ENCODE measurements around the gene HEXA. TPM values are rescaled to one million over a fixed set of nuclear protein-coding genes. Genes with fewer than 3 reads are reported as not detected.

The HEXA gene
- total RNA-seq, 1 experiment from 2014 or later = 199 TPM

DNA sequence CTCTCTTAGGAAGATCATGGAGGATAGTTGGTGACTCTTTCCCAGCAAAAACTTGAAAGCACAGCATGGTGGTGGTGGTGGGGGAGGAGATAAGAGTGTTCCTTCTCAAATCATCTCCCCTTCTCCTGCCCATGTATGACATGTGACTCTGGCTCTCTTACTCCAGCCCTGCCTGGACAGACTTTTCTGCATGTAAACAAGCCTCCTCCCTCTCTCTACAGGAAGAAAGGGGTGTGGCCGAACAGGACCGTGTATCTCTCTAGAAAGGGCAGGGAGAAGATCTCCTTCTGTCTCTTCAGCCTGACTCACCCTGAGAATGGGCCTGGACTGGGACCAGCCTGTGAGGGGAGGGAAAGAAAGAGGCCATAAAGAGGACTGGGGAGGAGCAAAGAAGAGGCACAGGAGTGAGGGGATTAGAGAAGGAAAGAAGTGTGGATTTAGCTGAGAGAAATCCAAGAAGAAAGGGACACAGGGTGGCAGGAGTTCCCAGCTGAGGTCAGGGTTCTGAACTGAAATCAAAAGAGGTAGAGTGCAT lies 57.3 kb downstream of the HEXA start:
- Histone ChIP-seq H3K4me1 (ENCODE audit: control insufficient read depth, insufficient read depth, low read length) (peaks cover 5% of the 10 kb centered on the region; the same call in 1 of the 2 replicates), H3K9me3 (ENCODE audit: control insufficient read depth, insufficient read depth, low read depth, low read length) (no peaks in the 10 kb centered on the region), H3K4me3 (ENCODE audit: low read depth in 2 of 2, low read length in 2 of 2) (no peak overlapping the region), H3K27ac (ENCODE audit: low read length) (no peak overlapping the region), H3K36me3 (ENCODE audit: control insufficient read depth, insufficient read depth, low read length) (no peaks in the 10 kb centered on the region), H3K27me3 (ENCODE audit: control insufficient read depth, insufficient read depth, low read length) (no peaks in the 10 kb centered on the region; the same call in 1 of the 2 replicates)
- CTCF ChIA-PET = no interaction called here
- no peak for TF ChIP-seq POLR2AphosphoS5 (IDR thresholded peaks at IDR 0.05; ENCODE audit: low read depth, low read length)
- TF ChIP-seq, protein P1, sequence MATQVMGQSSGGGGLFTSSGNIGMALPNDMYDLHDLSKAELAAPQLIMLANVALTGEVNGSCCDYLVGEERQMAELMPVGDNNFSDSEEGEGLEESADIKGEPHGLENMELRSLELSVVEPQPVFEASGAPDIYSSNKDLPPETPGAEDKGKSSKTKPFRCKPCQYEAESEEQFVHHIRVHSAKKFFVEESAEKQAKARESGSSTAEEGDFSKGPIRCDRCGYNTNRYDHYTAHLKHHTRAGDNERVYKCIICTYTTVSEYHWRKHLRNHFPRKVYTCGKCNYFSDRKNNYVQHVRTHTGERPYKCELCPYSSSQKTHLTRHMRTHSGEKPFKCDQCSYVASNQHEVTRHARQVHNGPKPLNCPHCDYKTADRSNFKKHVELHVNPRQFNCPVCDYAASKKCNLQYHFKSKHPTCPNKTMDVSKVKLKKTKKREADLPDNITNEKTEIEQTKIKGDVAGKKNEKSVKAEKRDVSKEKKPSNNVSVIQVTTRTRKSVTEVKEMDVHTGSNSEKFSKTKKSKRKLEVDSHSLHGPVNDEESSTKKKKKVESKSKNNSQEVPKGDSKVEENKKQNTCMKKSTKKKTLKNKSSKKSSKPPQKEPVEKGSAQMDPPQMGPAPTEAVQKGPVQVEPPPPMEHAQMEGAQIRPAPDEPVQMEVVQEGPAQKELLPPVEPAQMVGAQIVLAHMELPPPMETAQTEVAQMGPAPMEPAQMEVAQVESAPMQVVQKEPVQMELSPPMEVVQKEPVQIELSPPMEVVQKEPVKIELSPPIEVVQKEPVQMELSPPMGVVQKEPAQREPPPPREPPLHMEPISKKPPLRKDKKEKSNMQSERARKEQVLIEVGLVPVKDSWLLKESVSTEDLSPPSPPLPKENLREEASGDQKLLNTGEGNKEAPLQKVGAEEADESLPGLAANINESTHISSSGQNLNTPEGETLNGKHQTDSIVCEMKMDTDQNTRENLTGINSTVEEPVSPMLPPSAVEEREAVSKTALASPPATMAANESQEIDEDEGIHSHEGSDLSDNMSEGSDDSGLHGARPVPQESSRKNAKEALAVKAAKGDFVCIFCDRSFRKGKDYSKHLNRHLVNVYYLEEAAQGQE (IDR thresholded peaks at IDR 0.05; ENCODE audit: insufficient read depth in 1 of 2, low read depth in 2 of 2, low read length in 1 of 2) = no peak
- TF ChIP-seq SIN3A (IDR thresholded peaks at IDR 0.05; ENCODE audit: borderline replicate concordance, insufficient read depth, low read depth, low read length) = no peak
- TF ChIP-seq, protein P2, sequence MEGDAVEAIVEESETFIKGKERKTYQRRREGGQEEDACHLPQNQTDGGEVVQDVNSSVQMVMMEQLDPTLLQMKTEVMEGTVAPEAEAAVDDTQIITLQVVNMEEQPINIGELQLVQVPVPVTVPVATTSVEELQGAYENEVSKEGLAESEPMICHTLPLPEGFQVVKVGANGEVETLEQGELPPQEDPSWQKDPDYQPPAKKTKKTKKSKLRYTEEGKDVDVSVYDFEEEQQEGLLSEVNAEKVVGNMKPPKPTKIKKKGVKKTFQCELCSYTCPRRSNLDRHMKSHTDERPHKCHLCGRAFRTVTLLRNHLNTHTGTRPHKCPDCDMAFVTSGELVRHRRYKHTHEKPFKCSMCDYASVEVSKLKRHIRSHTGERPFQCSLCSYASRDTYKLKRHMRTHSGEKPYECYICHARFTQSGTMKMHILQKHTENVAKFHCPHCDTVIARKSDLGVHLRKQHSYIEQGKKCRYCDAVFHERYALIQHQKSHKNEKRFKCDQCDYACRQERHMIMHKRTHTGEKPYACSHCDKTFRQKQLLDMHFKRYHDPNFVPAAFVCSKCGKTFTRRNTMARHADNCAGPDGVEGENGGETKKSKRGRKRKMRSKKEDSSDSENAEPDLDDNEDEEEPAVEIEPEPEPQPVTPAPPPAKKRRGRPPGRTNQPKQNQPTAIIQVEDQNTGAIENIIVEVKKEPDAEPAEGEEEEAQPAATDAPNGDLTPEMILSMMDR (IDR thresholded peaks at IDR 0.05) = no peak
- no peak for TF ChIP-seq TCF7L2 (IDR thresholded peaks at IDR 0.05; ENCODE audit: low read depth, low read length)
- DNase-seq (ENCODE audit: low read depth, low spot score) (no peak), ATAC-seq (no peak)
- intact Hi-C loops (cut with micrococcal nuclease; ENCODE audit: unreplicated experiment) (no loop called here), in situ Hi-C loops (cut with HindIII; ENCODE audit: low pct_unique_long_range_greater_than_20kb, low sequenced_read_pairs) (no loop called here)
- POLR2A ChIA-PET = no interaction called here
- BruUV-seq (replicated peaks) = no TSS peak

DNA sequence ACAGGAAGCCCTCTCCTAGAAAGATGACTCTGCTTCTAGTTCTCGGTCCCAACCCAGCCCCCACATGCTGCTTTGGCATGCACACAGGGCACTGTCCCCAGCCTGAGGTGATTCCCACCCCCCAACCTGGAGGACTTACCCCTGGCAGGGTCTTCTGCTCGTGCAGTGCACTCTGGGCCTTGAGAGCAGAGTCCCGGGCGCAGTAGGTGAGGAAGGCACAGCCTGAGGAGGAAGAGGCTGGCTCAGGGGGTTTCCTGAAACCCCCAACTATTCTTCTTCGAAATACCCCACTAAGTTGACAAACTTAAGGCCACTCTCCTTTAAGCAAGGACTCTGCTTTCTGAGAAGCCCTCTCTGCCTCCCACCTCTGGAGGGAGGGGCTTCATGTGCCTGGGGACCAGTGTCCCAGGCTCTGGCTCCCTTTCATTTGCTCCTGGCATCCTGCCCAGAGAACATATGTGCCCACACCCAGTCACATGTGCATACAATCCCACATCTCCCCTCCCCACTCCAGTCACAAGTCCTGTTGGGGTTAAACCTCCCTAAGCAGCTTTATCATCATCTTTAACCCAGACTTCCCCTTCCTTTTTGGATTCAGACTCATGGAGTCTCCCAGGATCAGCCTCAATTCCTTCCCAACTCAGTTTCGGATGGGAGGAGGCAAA lies 60.0 kb downstream of the HEXA start:
- no peaks in the 10 kb centered on the region for H3K9me3 ChIP-seq (ENCODE audit: control insufficient read depth, insufficient read depth, low read depth, low read length)
- H3K36me3 ChIP-seq (ENCODE audit: control insufficient read depth, insufficient read depth, low read length) = no peaks in the 10 kb centered on the region
- H3K4me3 ChIP-seq (ENCODE audit: low read depth in 2 of 2, low read length in 2 of 2) = no peak overlapping the region
- POLR2A ChIA-PET = no interaction called here
- H3K4me1 ChIP-seq (ENCODE audit: control insufficient read depth, insufficient read depth, low read length) = peaks cover 4% of the 10 kb centered on the region; the same call in 1 of the 2 replicates
- CTCF ChIA-PET = no interaction called here
- no peak for DNase-seq (ENCODE audit: low read depth, low spot score)
- in situ Hi-C loops (cut with HindIII; ENCODE audit: low pct_unique_long_range_greater_than_20kb, low sequenced_read_pairs) = no loop called here
- ATAC-seq = no peak
- no peak for TF ChIP-seq SIN3A (IDR thresholded peaks at IDR 0.05; ENCODE audit: borderline replicate concordance, insufficient read depth, low read depth, low read length)
- TF ChIP-seq, protein P1 (IDR thresholded peaks at IDR 0.05; ENCODE audit: insufficient read depth in 1 of 2, low read depth in 2 of 2, low read length in 1 of 2) = no peak
- TF ChIP-seq, protein P2 (IDR thresholded peaks at IDR 0.05) = no peak
- no peak for TF ChIP-seq TCF7L2 (IDR thresholded peaks at IDR 0.05; ENCODE audit: low read depth, low read length)
- no peak for TF ChIP-seq POLR2AphosphoS5 (IDR thresholded peaks at IDR 0.05; ENCODE audit: low read depth, low read length)
- no TSS peak for BruUV-seq (replicated peaks)
- H3K27ac ChIP-seq (ENCODE audit: low read length) = no peak overlapping the region
- H3K27me3 ChIP-seq (ENCODE audit: control insufficient read depth, insufficient read depth, low read length) = no peaks in the 10 kb centered on the region; the same call in 1 of the 2 replicates
- intact Hi-C loops (cut with micrococcal nuclease; ENCODE audit: unreplicated experiment) = no loop called here

All from Panc1 (cell line).